Keratinocyte (primary cell): ENCODE results near the gene FMN2.

Experiments used
- CTCF ChIP-seq, 3 experiments: IDR thresholded peaks in 1 of 3; conservative IDR thresholded peaks in 1 of 3; optimal IDR thresholded peaks in 1 of 3; 2 replicates in 2 of 3; 3 replicates in 1 of 3; pipeline versions ENCODE3 to v1.5.1; 2011; ENCODE audit warnings: low read length in 3 of 3, mild to moderate bottlenecking in 3 of 3, moderate library complexity in 2 of 3, control low read depth in 1 of 3, inconsistent platforms in 1 of 3; ENCODE audit not compliant: insufficient read depth in 2 of 3; ENCODE audit errors: extremely low read depth in 1 of 3
- EZH2 ChIP-seq: IDR thresholded peaks from one replicate; pipeline ENCODE4 v1.6.1; 2012; ENCODE audit warnings: inconsistent platforms, mild to moderate bottlenecking, low read length, moderate library complexity

GRCh38 chr1:240056350-240056749 lies 35.3 kb upstream of the FMN2 start:
- TF ChIP-seq EZH2 (no peak), CTCF (optimal IDR thresholded peaks at IDR 0.05 in 1 of 3, IDR thresholded peaks at IDR 0.05 in 1 of 3, conservative IDR thresholded peaks at IDR 0.05 in 1 of 3; ENCODE audit: extremely low read depth in 1 of 3, insufficient read depth in 2 of 3, low read length in 3 of 3) (no peak)
